A549 treated with AZD2906 at 1 μM for 4 hours (cell line): ENCODE results near the gene VEGFB. TPM values are rescaled to one million over a fixed set of nuclear protein-coding genes. Genes with fewer than 3 reads are reported as not detected.

Experiments used
- total RNA-seq: library from RNA; stranded (reverse); fragments of 200-300 nt; extraction: Qiagen RNA extraction; gene quantifications from 5 replicates; pipeline ENCODE4 v1.2.3, GENCODE V29; 2022

VEGFB gene
- 32.0 to 52.7 TPM (median 48.0 TPM) in 5 replicates for total RNA-seq

GRCh38 chr11:64233913-64234586 is at the start of gene VEGFB:
VEGFB (plus strand) TSS chr11:64234584; CDS start chr11:64234834, 250 bp downstream.

GRCh38 chr11:64185693-64186491 is 48.5 kb upstream of the VEGFB start, which contains the start of gene STIP1:
STIP1 (plus strand) TSS chr11:64186171; CDS start chr11:64186262, 91 bp downstream.

GRCh38 chr11:64206457-64207255 is 27.7 kb upstream of the VEGFB start, which contains the start of gene FERMT3:
FERMT3 (plus strand) TSS chr11:64206721; CDS start chr11:64207365, 644 bp downstream.

GRCh38 chr11:64225608-64226506 is 8.5 kb upstream of the VEGFB start, which contains the start of the genes NUDT22 and TRPT1:
NUDT22 (plus strand) TSS chr11:64226274; CDS start chr11:64226653, 379 bp downstream.
TRPT1 (minus strand) TSS chr11:64226186; CDS start chr11:64225860, 326 bp downstream.

GRCh38 chr11:64230171-64230984 is 4.0 kb upstream of the VEGFB start, which contains the start of gene DNAJC4:
DNAJC4 (plus strand) TSS chr11:64230548; CDS start chr11:64230855, 307 bp downstream.

GRCh38 chr11:64240435-64241240 is 6.3 kb downstream of the VEGFB start, which contains the start of gene FKBP2:
FKBP2 (plus strand) TSS chr11:64241095; CDS start chr11:64242388, 1,293 bp downstream.

GRCh38 chr11:64246871-64247728 is 12.7 kb downstream of the VEGFB start, which contains the start of gene PPP1R14B:
PPP1R14B (minus strand) TSS chr11:64246943; CDS start chr11:64246673, 270 bp downstream.

GRCh38 chr11:64251016-64251752 is 16.8 kb downstream of the VEGFB start, which contains the start of gene PLCB3:
PLCB3 (plus strand) TSS chr11:64251530; CDS start chr11:64251650, 120 bp downstream.

GRCh38 chr11:64284048-64284961 is 49.9 kb downstream of the VEGFB start, which contains the start of gene BAD:
BAD (minus strand) TSS chr11:64284665; CDS start chr11:64284368, 297 bp downstream.

GRCh38 chr11:64284962-64285884 is 50.8 kb downstream of the VEGFB start, which contains the start of gene GPR137:
GPR137 (plus strand) TSS chr11:64285848; CDS start chr11:64286525, 677 bp downstream.

Other genes starting within 250 kb of the VEGFB start
- gene OTUB1, start 248.1 kb upstream of the VEGFB start, total RNA-seq = 108 to 132 TPM (median 126 TPM) in 5 replicates
- gene FLRT1, start 198.7 kb upstream of the VEGFB start, total RNA-seq = 0.05 to 0.07 TPM (median 0.06 TPM) in 4 of 5 replicates, not detected in the other
- gene MACROD1, start 68.5 kb upstream of the VEGFB start, total RNA-seq = 8.9 to 15.3 TPM (median 13.1 TPM) in 5 replicates
- gene STIP1, start 48.4 kb upstream of the VEGFB start, total RNA-seq = 213 to 262 TPM (median 229 TPM) in 5 replicates
- 0.85 to 3.0 TPM (median 1.3 TPM) in 5 replicates for gene FERMT3, start 27.9 kb upstream of the VEGFB start, total RNA-seq
- 15.6 to 26.8 TPM (median 25.0 TPM) in 5 replicates for gene TRPT1, start 8.4 kb upstream of the VEGFB start, total RNA-seq
- gene NUDT22, start 8.3 kb upstream of the VEGFB start, total RNA-seq = 31.4 to 40.3 TPM (median 38.4 TPM) in 5 replicates
- gene DNAJC4, start 4.0 kb upstream of the VEGFB start, total RNA-seq = 17.5 to 23.5 TPM (median 21.8 TPM) in 5 replicates
- 125 to 146 TPM (median 138 TPM) in 5 replicates for gene FKBP2, start 6.5 kb downstream of the VEGFB start, total RNA-seq
- 208 to 384 TPM (median 359 TPM) in 5 replicates for gene PPP1R14B, start 12.4 kb downstream of the VEGFB start, total RNA-seq
- 17.0 to 23.5 TPM (median 19.6 TPM) in 5 replicates for gene PLCB3, start 16.9 kb downstream of the VEGFB start, total RNA-seq
- 72.5 to 96.8 TPM (median 92.7 TPM) in 5 replicates for gene BAD, start 50.1 kb downstream of the VEGFB start, total RNA-seq
- gene GPR137, start 51.3 kb downstream of the VEGFB start, total RNA-seq = 32.9 to 50.2 TPM (median 46.3 TPM) in 5 replicates
- gene KCNK4, start 56.7 kb downstream of the VEGFB start, total RNA-seq = 0.07 to 0.14 TPM in 2 of 5 replicates, not detected in the others
- 2.2 to 3.2 TPM (median 2.6 TPM) in 5 replicates for gene CATSPERZ, start 65.8 kb downstream of the VEGFB start, total RNA-seq
- gene ESRRA, start 70.9 kb downstream of the VEGFB start, total RNA-seq = 38.1 to 59.3 TPM (median 55.6 TPM) in 5 replicates
- 377 to 453 TPM (median 410 TPM) in 5 replicates for gene TRMT112, start 83.0 kb downstream of the VEGFB start, total RNA-seq
- gene PRDX5, start 83.5 kb downstream of the VEGFB start, total RNA-seq = 370 to 500 TPM (median 472 TPM) in 5 replicates
- gene CCDC88B, start 105.6 kb downstream of the VEGFB start, total RNA-seq = 8.6 to 10.5 TPM (median 10.2 TPM) in 5 replicates
- gene RPS6KA4, start 124.6 kb downstream of the VEGFB start, total RNA-seq = 50.3 to 66.1 TPM (median 60.0 TPM) in 5 replicates